ENCODE results near the gene FANCE.

DNA sequence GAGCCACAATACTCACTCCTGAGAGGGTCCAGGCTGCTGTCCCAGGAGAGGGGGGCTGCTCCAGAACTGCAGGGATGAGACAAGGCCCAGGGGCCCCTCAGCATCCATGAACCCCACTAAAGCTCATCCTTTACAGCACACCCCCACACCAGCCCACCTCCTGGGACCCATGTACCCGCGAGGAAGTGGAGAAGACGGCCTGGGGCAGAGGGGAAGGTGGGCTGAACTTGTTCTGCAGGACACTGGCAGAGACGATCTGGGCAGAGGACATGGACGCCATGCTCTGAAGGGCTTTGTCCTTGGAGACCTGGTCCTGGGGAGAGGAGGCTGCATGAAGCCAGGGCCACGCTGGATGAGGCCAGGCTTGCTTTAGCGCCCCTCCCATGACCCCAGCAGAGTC lies 26.1 kb downstream of the FANCE start:
- TF ChIP-seq CTCF (IDR thresholded peaks at IDR 0.05 in 2 of 3, conservative IDR thresholded peaks at IDR 0.05 in 1 of 3; ENCODE audit: borderline replicate concordance in 1 of 3, insufficient read depth in 1 of 3, low read depth in 2 of 3, low read length in 2 of 3) (no peak), RAD21 (IDR thresholded peaks at IDR 0.05; ENCODE audit: low read depth) (no peak), EZH2 (IDR thresholded peaks at IDR 0.05) (no peak), ZNF274 (IDR thresholded peaks at IDR 0.05; ENCODE audit: low read depth, low read length) (no peak), POLR2A (IDR thresholded peaks at IDR 0.05; ENCODE audit: borderline replicate concordance, extremely low read depth, insufficient read depth, insufficient read length) (no peak)
- TF ChIP-seq, protein P1, sequence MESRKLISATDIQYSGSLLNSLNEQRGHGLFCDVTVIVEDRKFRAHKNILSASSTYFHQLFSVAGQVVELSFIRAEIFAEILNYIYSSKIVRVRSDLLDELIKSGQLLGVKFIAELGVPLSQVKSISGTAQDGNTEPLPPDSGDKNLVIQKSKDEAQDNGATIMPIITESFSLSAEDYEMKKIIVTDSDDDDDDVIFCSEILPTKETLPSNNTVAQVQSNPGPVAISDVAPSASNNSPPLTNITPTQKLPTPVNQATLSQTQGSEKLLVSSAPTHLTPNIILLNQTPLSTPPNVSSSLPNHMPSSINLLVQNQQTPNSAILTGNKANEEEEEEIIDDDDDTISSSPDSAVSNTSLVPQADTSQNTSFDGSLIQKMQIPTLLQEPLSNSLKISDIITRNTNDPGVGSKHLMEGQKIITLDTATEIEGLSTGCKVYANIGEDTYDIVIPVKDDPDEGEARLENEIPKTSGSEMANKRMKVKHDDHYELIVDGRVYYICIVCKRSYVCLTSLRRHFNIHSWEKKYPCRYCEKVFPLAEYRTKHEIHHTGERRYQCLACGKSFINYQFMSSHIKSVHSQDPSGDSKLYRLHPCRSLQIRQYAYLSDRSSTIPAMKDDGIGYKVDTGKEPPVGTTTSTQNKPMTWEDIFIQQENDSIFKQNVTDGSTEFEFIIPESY (IDR thresholded peaks at IDR 0.05; ENCODE audit: extremely low read depth, insufficient replicate concordance, low read length), result no peak
- TF ChIP-seq, protein P2, sequence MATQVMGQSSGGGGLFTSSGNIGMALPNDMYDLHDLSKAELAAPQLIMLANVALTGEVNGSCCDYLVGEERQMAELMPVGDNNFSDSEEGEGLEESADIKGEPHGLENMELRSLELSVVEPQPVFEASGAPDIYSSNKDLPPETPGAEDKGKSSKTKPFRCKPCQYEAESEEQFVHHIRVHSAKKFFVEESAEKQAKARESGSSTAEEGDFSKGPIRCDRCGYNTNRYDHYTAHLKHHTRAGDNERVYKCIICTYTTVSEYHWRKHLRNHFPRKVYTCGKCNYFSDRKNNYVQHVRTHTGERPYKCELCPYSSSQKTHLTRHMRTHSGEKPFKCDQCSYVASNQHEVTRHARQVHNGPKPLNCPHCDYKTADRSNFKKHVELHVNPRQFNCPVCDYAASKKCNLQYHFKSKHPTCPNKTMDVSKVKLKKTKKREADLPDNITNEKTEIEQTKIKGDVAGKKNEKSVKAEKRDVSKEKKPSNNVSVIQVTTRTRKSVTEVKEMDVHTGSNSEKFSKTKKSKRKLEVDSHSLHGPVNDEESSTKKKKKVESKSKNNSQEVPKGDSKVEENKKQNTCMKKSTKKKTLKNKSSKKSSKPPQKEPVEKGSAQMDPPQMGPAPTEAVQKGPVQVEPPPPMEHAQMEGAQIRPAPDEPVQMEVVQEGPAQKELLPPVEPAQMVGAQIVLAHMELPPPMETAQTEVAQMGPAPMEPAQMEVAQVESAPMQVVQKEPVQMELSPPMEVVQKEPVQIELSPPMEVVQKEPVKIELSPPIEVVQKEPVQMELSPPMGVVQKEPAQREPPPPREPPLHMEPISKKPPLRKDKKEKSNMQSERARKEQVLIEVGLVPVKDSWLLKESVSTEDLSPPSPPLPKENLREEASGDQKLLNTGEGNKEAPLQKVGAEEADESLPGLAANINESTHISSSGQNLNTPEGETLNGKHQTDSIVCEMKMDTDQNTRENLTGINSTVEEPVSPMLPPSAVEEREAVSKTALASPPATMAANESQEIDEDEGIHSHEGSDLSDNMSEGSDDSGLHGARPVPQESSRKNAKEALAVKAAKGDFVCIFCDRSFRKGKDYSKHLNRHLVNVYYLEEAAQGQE (IDR thresholded peaks at IDR 0.05; ENCODE audit: low read depth), result no peak
- TF ChIP-seq, protein P3, sequence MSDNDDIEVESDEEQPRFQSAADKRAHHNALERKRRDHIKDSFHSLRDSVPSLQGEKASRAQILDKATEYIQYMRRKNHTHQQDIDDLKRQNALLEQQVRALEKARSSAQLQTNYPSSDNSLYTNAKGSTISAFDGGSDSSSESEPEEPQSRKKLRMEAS (IDR thresholded peaks at IDR 0.05), result no peak

All from HCT116 (cell line).